Endothelial cell of umbilical vein (primary cell): Measurements from ENCODE around the gene TK1. TPM values are rescaled to one million over a fixed set of nuclear protein-coding genes. Genes with fewer than 3 reads are reported as not detected.
A peak's percentile ranks its signal among the peaks of the same experiment; 100 is the strongest.

ENCODE experiments used
- BruUV-seq: library from RNA; stranded (reverse); fragments of 400-500 nt; replicated peaks from 2 replicates; lab custom pipeline; 2021; lab: Mats Ljungman, UMichigan
- CTCF ChIA-PET: fragments of 300-600, 350-600 bp; sonication (Branson Sonifier 250); formaldehyde crosslinking; loops from one replicate; lab custom pipeline; 2021; ENCODE audit warnings: antibody characterized with exemption, inconsistent platforms; lab: Charles Lee
- POLR2A ChIA-PET: fragments of 300-600, 350-600 bp; sonication (Branson Sonifier 250); formaldehyde crosslinking; loops from one replicate; lab custom pipeline; 2021; ENCODE audit warnings: antibody characterized with exemption, inconsistent platforms; lab: Charles Lee
- DNase-seq: peaks from one replicate; pipeline ENCODE4 v3.0.0-alpha.2; 2011; ENCODE audit warnings: low read depth, low spot score
- FAIRE-seq: peaks from 2 replicates; lab custom pipeline; 2011; peaks lifted over from hg19 to GRCh38; lab: Jason Lieb, UNC
- H2AFZ ChIP-seq: 2 replicates; pipeline ENCODE4 v1.6.0; 2012; ENCODE audit warnings: low read depth, low read length, control low read depth, inconsistent platforms
- H3K27ac ChIP-seq: 2 replicates; pipeline ENCODE4 v1.5.1; 2011; ENCODE audit warnings: low read depth, mild to moderate bottlenecking, control low read depth, low read length, moderate library complexity; ENCODE audit not compliant: insufficient read depth
- H3K27me3 ChIP-seq, 2 experiments: 2 replicates each; pipeline versions ENCODE4 v1.6.0 to v1.6.1; 2011; ENCODE audit warnings: low read length in 2 of 2, mixed read lengths in 1 of 2; ENCODE audit not compliant: control insufficient read depth in 2 of 2, insufficient read depth in 2 of 2
- H3K36me3 ChIP-seq, 2 experiments: 2 replicates in 1 of 2; 3 replicates in 1 of 2; pipeline ENCODE4 v1.5.1; 2011; ENCODE audit warnings: low read length in 2 of 2, mild to moderate bottlenecking in 1 of 2, moderate library complexity in 1 of 2; ENCODE audit not compliant: control insufficient read depth in 2 of 2, insufficient read depth in 2 of 2; ENCODE audit errors: extremely low read depth in 1 of 2
- H3K4me1 ChIP-seq: 3 replicates; pipeline ENCODE4 v1.5.1; 2011; ENCODE audit warnings: mild to moderate bottlenecking, low read length; ENCODE audit not compliant: control insufficient read depth, insufficient read depth; ENCODE audit errors: extremely low read depth
- H3K4me2 ChIP-seq: 2 replicates; pipeline ENCODE4 v1.6.1; 2011; ENCODE audit warnings: low read length, control low read depth, mixed read lengths; ENCODE audit not compliant: insufficient read depth
- H3K4me3 ChIP-seq, 3 experiments: fragments of 200-600 bp in 1 of 3; sonication (generic), shearing (Covaris generic) in 1 of 3; replicated peaks in 1 of 3; 2 replicates each; pipeline ENCODE4 v1.5.1; 2011 to 2016; ENCODE audit warnings: control low read depth in 3 of 3, low read length in 3 of 3, mild to moderate bottlenecking in 2 of 3, inconsistent platforms in 1 of 3, low read depth in 1 of 3, moderate library complexity in 1 of 3; ENCODE audit not compliant: insufficient read depth in 1 of 3
- H3K79me2 ChIP-seq: 2 replicates; pipeline ENCODE4 v1.6.0; 2012; ENCODE audit warnings: low read length, inconsistent platforms; ENCODE audit not compliant: control insufficient read depth, insufficient read depth
- H3K9ac ChIP-seq: replicated peaks from 2 replicates; pipeline ENCODE3; 2011; ENCODE audit warnings: low read length, control low read depth; ENCODE audit not compliant: insufficient read depth; ENCODE audit errors: extremely low read depth
- H3K9me1 ChIP-seq: replicated peaks from 3 replicates; pipeline ENCODE4 v1.6.0; 2011; ENCODE audit warnings: mild to moderate bottlenecking, low read length; ENCODE audit not compliant: control insufficient read depth, insufficient read depth; ENCODE audit errors: extremely low read depth
- H3K9me3 ChIP-seq: replicated peaks from 2 replicates; pipeline ENCODE4 v1.5.1; 2012; ENCODE audit warnings: low read length, inconsistent platforms; ENCODE audit not compliant: control insufficient read depth, insufficient read depth
- H4K20me1 ChIP-seq: replicated peaks from 2 replicates; pipeline ENCODE3; 2011; ENCODE audit warnings: mild to moderate bottlenecking, low read length; ENCODE audit not compliant: control insufficient read depth, insufficient read depth; ENCODE audit errors: extremely low read depth
- CTCF ChIP-seq, 2 donors: IDR thresholded peaks; 1 replicate in 1 of 2; 2 replicates in 1 of 2; pipeline ENCODE4 v1.5.1; 2011; ENCODE audit warnings: low read length in 2 of 2, mild to moderate bottlenecking in 2 of 2, moderate library complexity in 2 of 2, control low read depth in 1 of 2, inconsistent platforms in 1 of 2, low read depth in 1 of 2; ENCODE audit not compliant: insufficient read depth in 1 of 2; ENCODE audit errors: extremely low read depth in 1 of 2
- EZH2 ChIP-seq: IDR thresholded peaks from 2 replicates; pipeline ENCODE4 v1.6.1; 2012; ENCODE audit warnings: borderline replicate concordance, low read depth, mild to moderate bottlenecking, moderate library complexity, low read length, inconsistent platforms; ENCODE audit not compliant: severe bottlenecking
- FOS ChIP-seq: IDR thresholded peaks from 2 replicates; pipeline ENCODE4 v1.6.1; 2011; ENCODE audit warnings: mild to moderate bottlenecking, low read length, moderate library complexity, borderline replicate concordance; ENCODE audit not compliant: insufficient read depth
- GATA2 ChIP-seq: IDR thresholded peaks from 2 replicates; pipeline ENCODE4 v1.7.0; 2011; ENCODE audit warnings: low read depth, mild to moderate bottlenecking, moderate library complexity, mixed read lengths, low read length; ENCODE audit not compliant: insufficient read length, insufficient read depth
- JUN ChIP-seq: IDR thresholded peaks from 2 replicates; pipeline ENCODE4 v1.6.1; 2011; ENCODE audit warnings: borderline replicate concordance, low read depth; ENCODE audit not compliant: insufficient read length, insufficient read depth
- MAX ChIP-seq: IDR thresholded peaks from 2 replicates; pipeline ENCODE4 v1.6.1; 2011; ENCODE audit not compliant: insufficient read depth, insufficient read length
- MYC ChIP-seq: IDR thresholded peaks from one replicate; pipeline ENCODE4 v1.6.1; 2011; ENCODE audit warnings: mild to moderate bottlenecking, low read depth, low read length
- POLR2A ChIP-seq: IDR thresholded peaks from 2 replicates; pipeline ENCODE4 v1.6.1; 2012; ENCODE audit warnings: low read depth, mild to moderate bottlenecking, control low read depth, low read length
- POLR2AphosphoS5 ChIP-seq: IDR thresholded peaks from 2 replicates; pipeline ENCODE4 v1.6.1; 2012; ENCODE audit warnings: low read depth, mild to moderate bottlenecking, control low read depth, low read length, moderate library complexity; ENCODE audit not compliant: insufficient read depth
- dilution Hi-C: fragments of 300-500 bp; cut with MboI; formaldehyde crosslinking; loops from one replicate; pipeline ENCODE4 v1.15.0; 2019; ENCODE audit warnings: low sequenced_read_pairs; ENCODE audit not compliant: extremely low pct_ligation_motif_present
- intact Hi-C: fragments of 100-400 bp; cut with micrococcal nuclease; formaldehyde crosslinking; loops from one replicate; pipeline ENCODE4 v1.10.0; 2022
- polyA plus RNA-seq, 4 experiments: library from polyadenylated mRNA; depleted of rRNA in 3 of 4; stranded (reverse) in 3 of 4; unstranded in 1 of 4; fragments of >200 nt; gene quantifications; 2 replicates each; pipeline versions ENCODE4 v1.2.1 to v1.2.3, GENCODE V29; 2011 to 2012; ENCODE audit warnings: missing spikeins in 1 of 4
- total RNA-seq: library from RNA; stranded (reverse); gene quantifications from 2 replicates; pipeline ENCODE4 v1.2.3, GENCODE V29; 2021

Gene TK1
- total and polyA plus RNA-seq, 2 donors (not counting 3 experiments of a cell fraction or from before 2014, with no cell fraction given), result 111 to 159 TPM

- dilution Hi-C loops (no loop called here), intact Hi-C loops (no loop called here)
- Histone ChIP-seq H3K9me3 (no peaks in the 10 kb centered on the region), H3K79me2 (no peaks in the 10 kb centered on the region), H2AFZ (no peak overlapping the region), H4K20me1 (no peaks in the 10 kb centered on the region), H3K4me3 (no peak overlapping the region), H3K4me2 (no peak overlapping the region), H3K27ac (no peak overlapping the region), H3K36me3 (no peaks in the 10 kb centered on the region), H3K27me3 (no peaks in the 10 kb centered on the region), H3K9ac (no peak overlapping the region), H3K4me1 (peaks cover 22% of the 10 kb centered on the region), H3K9me1 (no peaks in the 10 kb centered on the region)
- CTCF ChIA-PET, result interaction anchor here (0.9 to 1.5 kb wide), 5 partner anchors 10 to 107 kb away, joined by 3 to 12 read pairs (median 5); no protein-coding TSS in a partner anchor
- POLR2A ChIA-PET, result interaction anchor here (0.6 to 1.3 kb wide), 2 partner anchors 8 to 43 kb away, joined by 3 read pairs; partner anchors contain the start of genes AFMID and TK1
- BruUV-seq, result no TSS peak
- peak; percentile 98 for FAIRE-seq
- no peak for TF ChIP-seq POLR2AphosphoS5
- peak; percentile 42 for TF ChIP-seq MAX
- peak; percentile 79 for DNase-seq
These were observed 42.6 kb downstream of the TK1 start for GRCh38 chr17:78144147-78144719.

GRCh38 chr17:78143214-78144146 is 43.4 kb downstream of the TK1 start:
- dilution Hi-C loops (no loop called here), intact Hi-C loops (no loop called here)
- Histone ChIP-seq H3K9me3 (no peaks in the 10 kb centered on the region), H3K79me2 (no peaks in the 10 kb centered on the region), H3K36me3 (no peaks in the 10 kb centered on the region), H3K4me3 (no peak overlapping the region), H3K9ac (no peak overlapping the region), H4K20me1 (no peaks in the 10 kb centered on the region), H2AFZ (no peak overlapping the region), H3K27ac (no peak overlapping the region), H3K9me1 (no peaks in the 10 kb centered on the region), H3K27me3 (no peaks in the 10 kb centered on the region), H3K4me2 (no peak overlapping the region), H3K4me1 (peaks cover 22% of the 10 kb centered on the region)
- BruUV-seq, result no TSS peak
- POLR2A ChIA-PET, result interaction anchor here (0.7 to 1.3 kb wide), 2 partner anchors 34 to 44 kb away, joined by 3 to 4 read pairs; partner anchors contain the start of genes AFMID and TK1
- no peak for FAIRE-seq
- CTCF ChIA-PET, result interaction anchor here (0.9 to 1.5 kb wide), 5 partner anchors 9 to 108 kb away, joined by 3 to 12 read pairs (median 5); no protein-coding TSS in a partner anchor
- no peak for DNase-seq
- TF ChIP-seq MAX (no peak), JUN (no peak), CTCF (IDR thresholded peaks at IDR 0.05; ENCODE audit: extremely low read depth in 1 of 2, insufficient read depth in 1 of 2, low read depth in 1 of 2, low read length in 2 of 2) (no peak), FOS (no peak), GATA2 (no peak), MYC (no peak), POLR2A (no peak), POLR2AphosphoS5 (no peak), EZH2 (no peak)
